WTC11 (cell line): ENCODE results near the gene ANKMY2. TPM values are rescaled to one million over a fixed set of nuclear protein-coding genes. Genes with fewer than 3 reads are reported as not detected.
"Not testable (repeated sequence)": the region's sequence is repeated elsewhere in the genome, so short reads cannot be mapped to it uniquely, and the experiment has no call there.

Source experiments
- ATAC-seq: fragments of 200-7000 bp; cut with Tn5 transposase; 2 replicates; pipeline ENCODE4 v1.10.0; 2021; ENCODE audit warnings: mild to moderate bottlenecking, moderate library complexity
- CTCF ChIA-PET: fragments of 300-600 bp; sonication (Branson Sonifier 250); formaldehyde crosslinking; loops from one replicate; lab custom pipeline; 2021; ENCODE audit warnings: antibody characterized with exemption; lab: Charles Lee
- POLR2A ChIA-PET: fragments of 350-600 bp; sonication (Branson Sonifier 250); formaldehyde crosslinking; loops from one replicate; lab custom pipeline; 2021; ENCODE audit warnings: antibody characterized with exemption; lab: Charles Lee
- DNase-seq: peaks from one replicate; pipeline ENCODE4 v3.0.0; 2021; ENCODE audit warnings: low spot score
- H3K27ac Mint-ChIP-seq: 2 replicates; pipeline ENCODE4 v1.8.0; 2021; ENCODE audit warnings: mixed read lengths
- H3K27me3 Mint-ChIP-seq: 2 replicates; pipeline ENCODE4 v1.8.0; 2021; ENCODE audit warnings: low read depth, mild to moderate bottlenecking, moderate library complexity, mixed read lengths
- H3K36me3 Mint-ChIP-seq: 2 replicates; pipeline ENCODE4 v1.8.0; 2021; ENCODE audit warnings: mixed read lengths
- H3K4me1 Mint-ChIP-seq: 2 replicates; pipeline ENCODE4 v1.8.0; 2022; ENCODE audit warnings: mixed read lengths
- H3K4me3 Mint-ChIP-seq: 2 replicates; pipeline ENCODE4 v1.8.0; 2021; ENCODE audit warnings: mild to moderate bottlenecking, moderate library complexity, mixed read lengths
- H3K9me3 Mint-ChIP-seq: 2 replicates; pipeline ENCODE4 v1.8.0; 2021; ENCODE audit warnings: mixed read lengths
- AR ChIP-seq: fragments of 250-450 bp; sonication (Bioruptor Pico); IDR thresholded peaks from 2 replicates; pipeline ENCODE4 v1.9.0; 2021; ENCODE audit warnings: mild to moderate bottlenecking
- CBFB ChIP-seq: sonication (generic); formaldehyde crosslinking; IDR thresholded peaks from 2 replicates; pipeline ENCODE4 v1.8.1; 2022; ENCODE audit warnings: mild to moderate bottlenecking, low read depth, missing genetic modification reagents
- FOXJ3 ChIP-seq: sonication (generic); formaldehyde crosslinking; IDR thresholded peaks from 2 replicates; pipeline ENCODE4 v1.9.0; 2021; ENCODE audit warnings: missing genetic modification reagents, mild to moderate bottlenecking, borderline replicate concordance
- FOXK1 ChIP-seq: sonication (generic); formaldehyde crosslinking; IDR thresholded peaks from 2 replicates; pipeline ENCODE4 v1.8.0; 2022; ENCODE audit warnings: mild to moderate bottlenecking, moderate library complexity, missing genetic modification reagents
- GTF2I ChIP-seq: fragments of 250-450 bp; sonication (Bioruptor Pico); conservative IDR thresholded peaks from 2 replicates; pipeline ENCODE4 v1.4.0; 2021; ENCODE audit warnings: mild to moderate bottlenecking
- HMGXB4 ChIP-seq: sonication (generic); formaldehyde crosslinking; IDR thresholded peaks from 2 replicates; pipeline ENCODE4 v1.8.1; 2023; ENCODE audit warnings: mild to moderate bottlenecking, moderate library complexity, missing genetic modification reagents
- JAZF1 ChIP-seq: fragments of 250-450 bp; sonication (Bioruptor Pico); IDR thresholded peaks from 2 replicates; pipeline ENCODE4 v1.9.0; 2021; ENCODE audit warnings: moderate library complexity, mild to moderate bottlenecking, inconsistent platforms
- KAT7 ChIP-seq: sonication (generic); formaldehyde crosslinking; IDR thresholded peaks from 2 replicates; pipeline ENCODE4 v1.8.1; 2023; ENCODE audit warnings: missing genetic modification reagents, mild to moderate bottlenecking, borderline replicate concordance
- NFE2L1 ChIP-seq: sonication (generic); formaldehyde crosslinking; IDR thresholded peaks from 2 replicates; pipeline ENCODE4 v1.8.1; 2023; ENCODE audit warnings: missing genetic modification reagents
- PRRX2 ChIP-seq: fragments of 250-450 bp; sonication (Bioruptor Pico); IDR thresholded peaks from 2 replicates; pipeline ENCODE4 v1.8.0; 2021; ENCODE audit warnings: mild to moderate bottlenecking
- RORB ChIP-seq: fragments of 250-450 bp; sonication (Bioruptor Pico); IDR thresholded peaks from 2 replicates; pipeline ENCODE4 v1.9.0; 2021; ENCODE audit warnings: mild to moderate bottlenecking
- SP1 ChIP-seq: sonication (generic); formaldehyde crosslinking; conservative IDR thresholded peaks from 2 replicates; pipeline ENCODE4 v1.8.1; 2022; ENCODE audit warnings: missing genetic modification reagents
- ZNF121 ChIP-seq: sonication (generic); formaldehyde crosslinking; IDR thresholded peaks from 2 replicates; pipeline ENCODE4 v1.8.0; 2023; ENCODE audit warnings: missing genetic modification reagents
- ZNF423 ChIP-seq: fragments of 250-450 bp; sonication (Bioruptor Pico); IDR thresholded peaks from 2 replicates; pipeline ENCODE4 v2.1.2; 2022; ENCODE audit warnings: mild to moderate bottlenecking, moderate library complexity
- total RNA-seq: library from RNA; stranded (reverse); gene quantifications from 3 replicates; pipeline ENCODE4 v1.2.3, GENCODE V29; 2021
- TF ChIP-seq, protein P1 (sequence below): sonication (generic); formaldehyde crosslinking; IDR thresholded peaks from 2 replicates; pipeline ENCODE4 v1.8.1; 2022; ENCODE audit warnings: mild to moderate bottlenecking, moderate library complexity, missing genetic modification reagents
- TF ChIP-seq, protein P2 (sequence below): sonication (generic); formaldehyde crosslinking; IDR thresholded peaks from 2 replicates; pipeline ENCODE4 v1.8.0; 2023; ENCODE audit warnings: missing genetic modification reagents, mild to moderate bottlenecking, borderline replicate concordance
- TF ChIP-seq, protein P3 (sequence below): fragments of 250-450 bp; sonication (Bioruptor Pico); conservative IDR thresholded peaks from 2 replicates; pipeline ENCODE4 v1.9.0; 2021; ENCODE audit warnings: mild to moderate bottlenecking
- TF ChIP-seq, protein P4 (sequence below): fragments of 200-600 bp; IDR thresholded peaks from 2 replicates; pipeline ENCODE4 v1.8.0; 2022; ENCODE audit warnings: antibody characterized with exemption

ANKMY2 gene
- total RNA-seq, 1 experiment from 2014 or later: 13.6 TPM

GRCh38 chr7:16598015-16598414 is 47.5 kb downstream of the ANKMY2 start (continued):
- TF ChIP-seq AR (CRISPR knock-in tag): no peak

DNA sequence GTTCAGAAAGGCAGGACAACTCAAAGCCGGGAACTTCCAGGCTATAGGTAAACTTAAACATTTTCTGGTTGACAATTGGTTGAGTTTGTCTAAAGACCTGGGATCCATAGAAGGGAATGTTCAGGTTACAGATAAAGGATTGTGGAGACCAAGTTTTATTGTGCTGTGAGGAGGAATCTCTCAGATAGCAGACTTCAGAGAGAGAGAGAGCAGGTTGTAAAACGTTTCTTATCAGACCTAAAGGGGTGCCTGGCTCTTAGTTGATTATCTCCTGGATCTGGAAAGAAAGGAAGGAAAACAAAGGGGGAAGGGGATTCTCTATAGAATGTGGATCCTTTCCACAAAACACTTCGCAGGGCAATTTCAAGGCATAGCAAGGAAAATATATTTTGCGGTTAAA is 50.0 kb downstream of the ANKMY2 start:
- H3K27ac Mint-ChIP-seq, H3K27me3 Mint-ChIP-seq, ATAC-seq, H3K9me3 Mint-ChIP-seq, DNase-seq, POLR2A ChIA-PET, CTCF ChIA-PET, H3K4me3 Mint-ChIP-seq, H3K36me3 Mint-ChIP-seq: not testable (repeated sequence)
- peaks cover 11% of the 10 kb centered on the region for H3K4me1 Mint-ChIP-seq

- no peak overlapping the region for H3K4me3 Mint-ChIP-seq
- no peak for DNase-seq
- ChIA-PET POLR2A (interaction anchor here (0.8 kb wide), 1 partner anchor 86 kb away, joined by 4 read pairs; no protein-coding TSS in a partner anchor), CTCF (no interaction called here)
- no peaks in the 10 kb centered on the region for H3K36me3 Mint-ChIP-seq
- no peak for ATAC-seq
- no peak overlapping the region for H3K27ac Mint-ChIP-seq
- H3K27me3 Mint-ChIP-seq: no peaks in the 10 kb centered on the region
- H3K4me1 Mint-ChIP-seq: peaks cover 11% of the 10 kb centered on the region
- H3K9me3 Mint-ChIP-seq: no peaks in the 10 kb centered on the region
- no peak for TF ChIP-seq PRRX2 (CRISPR knock-in tag)
- TF ChIP-seq FOXJ3 (CRISPR knock-in tag): no peak
- no peak for TF ChIP-seq JAZF1 (CRISPR knock-in tag)
- TF ChIP-seq ZNF121 (CRISPR knock-in tag): no peak
- TF ChIP-seq HMGXB4 (CRISPR knock-in tag): no peak
- TF ChIP-seq, protein P1, sequence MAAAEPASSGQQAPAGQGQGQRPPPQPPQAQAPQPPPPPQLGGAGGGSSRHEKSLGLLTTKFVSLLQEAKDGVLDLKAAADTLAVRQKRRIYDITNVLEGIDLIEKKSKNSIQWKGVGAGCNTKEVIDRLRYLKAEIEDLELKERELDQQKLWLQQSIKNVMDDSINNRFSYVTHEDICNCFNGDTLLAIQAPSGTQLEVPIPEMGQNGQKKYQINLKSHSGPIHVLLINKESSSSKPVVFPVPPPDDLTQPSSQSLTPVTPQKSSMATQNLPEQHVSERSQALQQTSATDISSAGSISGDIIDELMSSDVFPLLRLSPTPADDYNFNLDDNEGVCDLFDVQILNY (CRISPR knock-in tag): no peak
- TF ChIP-seq SP1 (CRISPR knock-in tag): no peak
- no peak for TF ChIP-seq FOXK1 (CRISPR knock-in tag)
- no peak for TF ChIP-seq ZNF423
- no peak for TF ChIP-seq GTF2I (CRISPR knock-in tag)
- TF ChIP-seq RORB (CRISPR knock-in tag): no peak
- TF ChIP-seq, protein P2, sequence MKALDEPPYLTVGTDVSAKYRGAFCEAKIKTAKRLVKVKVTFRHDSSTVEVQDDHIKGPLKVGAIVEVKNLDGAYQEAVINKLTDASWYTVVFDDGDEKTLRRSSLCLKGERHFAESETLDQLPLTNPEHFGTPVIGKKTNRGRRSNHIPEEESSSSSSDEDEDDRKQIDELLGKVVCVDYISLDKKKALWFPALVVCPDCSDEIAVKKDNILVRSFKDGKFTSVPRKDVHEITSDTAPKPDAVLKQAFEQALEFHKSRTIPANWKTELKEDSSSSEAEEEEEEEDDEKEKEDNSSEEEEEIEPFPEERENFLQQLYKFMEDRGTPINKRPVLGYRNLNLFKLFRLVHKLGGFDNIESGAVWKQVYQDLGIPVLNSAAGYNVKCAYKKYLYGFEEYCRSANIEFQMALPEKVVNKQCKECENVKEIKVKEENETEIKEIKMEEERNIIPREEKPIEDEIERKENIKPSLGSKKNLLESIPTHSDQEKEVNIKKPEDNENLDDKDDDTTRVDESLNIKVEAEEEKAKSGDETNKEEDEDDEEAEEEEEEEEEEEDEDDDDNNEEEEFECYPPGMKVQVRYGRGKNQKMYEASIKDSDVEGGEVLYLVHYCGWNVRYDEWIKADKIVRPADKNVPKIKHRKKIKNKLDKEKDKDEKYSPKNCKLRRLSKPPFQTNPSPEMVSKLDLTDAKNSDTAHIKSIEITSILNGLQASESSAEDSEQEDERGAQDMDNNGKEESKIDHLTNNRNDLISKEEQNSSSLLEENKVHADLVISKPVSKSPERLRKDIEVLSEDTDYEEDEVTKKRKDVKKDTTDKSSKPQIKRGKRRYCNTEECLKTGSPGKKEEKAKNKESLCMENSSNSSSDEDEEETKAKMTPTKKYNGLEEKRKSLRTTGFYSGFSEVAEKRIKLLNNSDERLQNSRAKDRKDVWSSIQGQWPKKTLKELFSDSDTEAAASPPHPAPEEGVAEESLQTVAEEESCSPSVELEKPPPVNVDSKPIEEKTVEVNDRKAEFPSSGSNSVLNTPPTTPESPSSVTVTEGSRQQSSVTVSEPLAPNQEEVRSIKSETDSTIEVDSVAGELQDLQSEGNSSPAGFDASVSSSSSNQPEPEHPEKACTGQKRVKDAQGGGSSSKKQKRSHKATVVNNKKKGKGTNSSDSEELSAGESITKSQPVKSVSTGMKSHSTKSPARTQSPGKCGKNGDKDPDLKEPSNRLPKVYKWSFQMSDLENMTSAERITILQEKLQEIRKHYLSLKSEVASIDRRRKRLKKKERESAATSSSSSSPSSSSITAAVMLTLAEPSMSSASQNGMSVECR (CRISPR knock-in tag): no peak
- TF ChIP-seq, protein P3, sequence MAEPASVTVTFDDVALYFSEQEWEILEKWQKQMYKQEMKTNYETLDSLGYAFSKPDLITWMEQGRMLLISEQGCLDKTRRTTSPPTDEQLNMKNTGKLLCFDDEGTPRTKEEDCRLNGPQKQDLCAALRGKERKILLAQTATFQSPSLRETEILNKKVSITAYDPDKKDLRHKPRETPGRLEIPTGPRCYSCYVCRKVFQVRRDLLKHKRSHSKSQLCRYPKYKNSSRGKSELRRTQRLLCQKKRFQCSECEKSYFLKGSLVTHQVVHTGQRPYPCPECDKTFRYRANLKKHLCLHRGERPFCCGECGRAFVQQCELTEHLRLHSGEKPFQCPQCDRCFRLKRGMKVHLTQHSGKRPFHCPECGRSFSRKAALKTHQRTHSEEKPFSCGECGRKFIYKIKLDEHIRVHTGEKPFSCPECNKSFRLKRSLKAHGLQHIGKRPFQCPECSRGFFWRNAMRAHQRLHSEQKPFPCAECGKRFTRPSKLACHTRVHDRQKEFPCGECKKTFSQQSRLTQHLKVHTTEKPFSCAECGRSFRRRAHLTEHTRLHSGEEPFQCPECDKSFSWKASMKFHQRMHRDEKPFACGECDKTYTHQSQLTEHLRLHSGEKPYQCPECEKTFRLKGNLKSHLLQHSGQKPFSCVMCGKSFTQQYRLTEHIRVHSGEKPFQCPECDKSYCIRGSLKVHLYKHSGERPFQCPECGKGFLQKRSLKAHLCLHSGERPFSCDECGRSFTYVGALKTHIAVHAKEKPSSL (CRISPR knock-in tag): no peak
- no peak for TF ChIP-seq CBFB (CRISPR knock-in tag)
- no peak for TF ChIP-seq KAT7 (CRISPR knock-in tag)
- TF ChIP-seq, protein P4, sequence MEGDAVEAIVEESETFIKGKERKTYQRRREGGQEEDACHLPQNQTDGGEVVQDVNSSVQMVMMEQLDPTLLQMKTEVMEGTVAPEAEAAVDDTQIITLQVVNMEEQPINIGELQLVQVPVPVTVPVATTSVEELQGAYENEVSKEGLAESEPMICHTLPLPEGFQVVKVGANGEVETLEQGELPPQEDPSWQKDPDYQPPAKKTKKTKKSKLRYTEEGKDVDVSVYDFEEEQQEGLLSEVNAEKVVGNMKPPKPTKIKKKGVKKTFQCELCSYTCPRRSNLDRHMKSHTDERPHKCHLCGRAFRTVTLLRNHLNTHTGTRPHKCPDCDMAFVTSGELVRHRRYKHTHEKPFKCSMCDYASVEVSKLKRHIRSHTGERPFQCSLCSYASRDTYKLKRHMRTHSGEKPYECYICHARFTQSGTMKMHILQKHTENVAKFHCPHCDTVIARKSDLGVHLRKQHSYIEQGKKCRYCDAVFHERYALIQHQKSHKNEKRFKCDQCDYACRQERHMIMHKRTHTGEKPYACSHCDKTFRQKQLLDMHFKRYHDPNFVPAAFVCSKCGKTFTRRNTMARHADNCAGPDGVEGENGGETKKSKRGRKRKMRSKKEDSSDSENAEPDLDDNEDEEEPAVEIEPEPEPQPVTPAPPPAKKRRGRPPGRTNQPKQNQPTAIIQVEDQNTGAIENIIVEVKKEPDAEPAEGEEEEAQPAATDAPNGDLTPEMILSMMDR: no peak
- no peak for TF ChIP-seq NFE2L1 (CRISPR knock-in tag)
Observed at GRCh38 chr7:16594676-16595075, 50.9 kb downstream of the ANKMY2 start.
